C4-2B (cell line): Measurements from ENCODE around the gene ALS2CL.

Experiments
- CTCF ChIP-seq: fragments of 450-650 bp; conservative IDR thresholded peaks from 2 replicates; pipeline ENCODE4 v1.5.1; 2017; ENCODE audit warnings: mild to moderate bottlenecking
- ZFX ChIP-seq: fragments of 450-650 bp; IDR thresholded peaks from 2 replicates; pipeline ENCODE4 v1.6.1; 2017

GRCh38 chr3:46682974-46683373 is 10.5 kb downstream of the ALS2CL start:
- TF ChIP-seq CTCF (no peak), ZFX (no peak)
